ENCODE results near the gene VRK3. TPM values are rescaled to one million over a fixed set of nuclear protein-coding genes. Genes with fewer than 3 reads are reported as not detected.

VRK3 gene
- total RNA-seq, 1 experiment from 2014 or later = 33.4 TPM

GRCh38 chr19:49926515-49926914 lies 98.7 kb downstream of the VRK3 start:
- Mint-ChIP-seq H3K27me3 (ENCODE audit: low read depth) (peaks cover 4% of the 10 kb centered on the region; the same call in 1 of the 2 replicates), H3K4me3 (no peak overlapping the region), H3K27ac (no peak overlapping the region), H3K4me1 (peaks cover 40% of the 10 kb centered on the region), H3K36me3 (peaks cover 31% of the 10 kb centered on the region), H3K9me3 (no peaks in the 10 kb centered on the region)
- ATAC-seq (no peak), DNase-seq (ENCODE audit: low spot score) (no peak)
- ChIA-PET POLR2A (no interaction called here), CTCF (no interaction called here)
- TF ChIP-seq ATF6 (CRISPR knock-in tag; IDR thresholded peaks at IDR 0.05) (no peak), ZNF317 (CRISPR knock-in tag; IDR thresholded peaks at IDR 0.05; ENCODE audit: borderline replicate concordance, low read depth) (no peak), NFATC4 (CRISPR knock-in tag; IDR thresholded peaks at IDR 0.05) (no peak), IRF2 (CRISPR knock-in tag; IDR thresholded peaks at IDR 0.05; ENCODE audit: borderline replicate concordance, low read depth) (no peak), CREB1 (CRISPR knock-in tag; IDR thresholded peaks at IDR 0.05) (no peak)

Other genes with a start within 250 kb of the VRK3 start
- 35.1 to 36.3 TPM (median 35.7 TPM) in 3 replicates for gene FUZ, start 212.1 kb downstream of the VRK3 start, total RNA-seq (2021)
- 80.2 to 81.2 TPM (median 81.2 TPM) in 3 replicates for gene MED25, start 207.1 kb downstream of the VRK3 start, total RNA-seq (2021)
- 296 to 316 TPM (median 306 TPM) in 3 replicates for gene PTOV1, start 174.2 kb downstream of the VRK3 start, total RNA-seq (2021)
- gene PNKP, start 157.8 kb downstream of the VRK3 start, total RNA-seq (2021) = 133 to 146 TPM (median 142 TPM) in 3 replicates
- 41.9 to 47.8 TPM (median 46.5 TPM) in 3 replicates for gene AKT1S1, start 148.0 kb downstream of the VRK3 start, total RNA-seq (2021)
- 44.4 to 52.8 TPM (median 46.7 TPM) in 3 replicates for gene TBC1D17, start 147.7 kb downstream of the VRK3 start, total RNA-seq (2021)
- gene IL4I1, start 128.5 kb downstream of the VRK3 start, total RNA-seq (2021) = 0.83 to 1.4 TPM (median 0.99 TPM) in 3 replicates
- gene ATF5, start 96.2 kb downstream of the VRK3 start, total RNA-seq (2021) = 9.0 to 10.8 TPM (median 10.8 TPM) in 3 replicates
- 87.1 to 91.4 TPM (median 90.3 TPM) in 3 replicates for gene NUP62, start 95.9 kb downstream of the VRK3 start, total RNA-seq (2021)
- gene SIGLEC11, start 64.2 kb downstream of the VRK3 start, total RNA-seq (2021) = not detected in 3 replicates
- 7.9 to 10.0 TPM (median 8.5 TPM) in 3 replicates for gene ZNF473, start 633 bp upstream of the VRK3 start, total RNA-seq (2021)
- 1.0 to 3.5 TPM (median 2.4 TPM) in 3 replicates for gene IZUMO2, start 137.9 kb upstream of the VRK3 start, total RNA-seq (2021)
- gene MYH14, start 178.2 kb upstream of the VRK3 start, total RNA-seq (2021) = 25.8 to 33.5 TPM (median 31.2 TPM) in 3 replicates

Measured in WTC11 (cell line).